ENCODE results near the gene CDH23.

DNA sequence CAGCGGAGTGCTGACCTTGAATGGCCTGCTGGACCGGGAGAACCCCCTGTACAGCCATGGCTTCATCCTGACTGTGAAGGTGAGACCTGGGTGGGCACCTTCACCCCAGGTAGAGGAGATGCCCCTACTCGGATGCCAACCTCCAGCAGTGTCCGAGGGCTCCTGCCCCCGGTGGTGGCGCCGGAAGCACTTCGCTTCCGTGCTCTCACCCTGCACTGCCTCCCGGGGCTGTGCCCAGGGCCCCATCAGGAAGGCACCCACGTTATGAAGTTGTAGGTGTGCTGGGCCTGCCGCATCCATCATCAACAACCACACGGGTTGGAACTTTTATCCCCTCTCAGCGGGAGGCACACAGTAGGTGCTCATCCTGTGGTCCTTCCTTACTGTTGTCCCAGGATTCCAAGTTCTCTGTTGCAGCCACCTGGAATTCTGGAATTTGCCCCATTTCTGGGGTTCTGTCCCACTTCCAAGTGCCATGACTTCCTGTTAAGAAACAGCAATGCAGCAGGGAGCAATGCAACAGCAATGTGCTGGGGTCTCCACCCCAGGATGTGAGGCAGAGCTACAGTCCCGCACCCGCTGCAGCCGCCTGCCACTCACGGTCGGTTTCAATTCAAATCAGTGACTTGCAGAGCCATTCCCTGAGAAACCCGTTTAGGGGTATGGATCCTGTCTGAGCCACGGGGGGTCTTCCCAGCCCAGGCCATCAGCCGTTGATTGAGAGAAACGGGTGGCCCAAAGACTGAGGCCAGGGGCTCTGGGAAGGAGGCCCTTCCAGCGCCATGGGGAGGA lies 219.0 kb downstream of the CDH23 start:
- TF ChIP-seq CBFB (IDR thresholded peaks at IDR 0.05; ENCODE audit: low read depth) (no peak), SP1 (IDR thresholded peaks at IDR 0.05; ENCODE audit: low read depth, low read length) (no peak), ZZZ3 (IDR thresholded peaks at IDR 0.05; ENCODE audit: control insufficient read depth, insufficient read length, low read depth) (no peak)
- TF ChIP-seq, protein P1, sequence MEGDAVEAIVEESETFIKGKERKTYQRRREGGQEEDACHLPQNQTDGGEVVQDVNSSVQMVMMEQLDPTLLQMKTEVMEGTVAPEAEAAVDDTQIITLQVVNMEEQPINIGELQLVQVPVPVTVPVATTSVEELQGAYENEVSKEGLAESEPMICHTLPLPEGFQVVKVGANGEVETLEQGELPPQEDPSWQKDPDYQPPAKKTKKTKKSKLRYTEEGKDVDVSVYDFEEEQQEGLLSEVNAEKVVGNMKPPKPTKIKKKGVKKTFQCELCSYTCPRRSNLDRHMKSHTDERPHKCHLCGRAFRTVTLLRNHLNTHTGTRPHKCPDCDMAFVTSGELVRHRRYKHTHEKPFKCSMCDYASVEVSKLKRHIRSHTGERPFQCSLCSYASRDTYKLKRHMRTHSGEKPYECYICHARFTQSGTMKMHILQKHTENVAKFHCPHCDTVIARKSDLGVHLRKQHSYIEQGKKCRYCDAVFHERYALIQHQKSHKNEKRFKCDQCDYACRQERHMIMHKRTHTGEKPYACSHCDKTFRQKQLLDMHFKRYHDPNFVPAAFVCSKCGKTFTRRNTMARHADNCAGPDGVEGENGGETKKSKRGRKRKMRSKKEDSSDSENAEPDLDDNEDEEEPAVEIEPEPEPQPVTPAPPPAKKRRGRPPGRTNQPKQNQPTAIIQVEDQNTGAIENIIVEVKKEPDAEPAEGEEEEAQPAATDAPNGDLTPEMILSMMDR (IDR thresholded peaks at IDR 0.05 in 2 of 3, conservative IDR thresholded peaks at IDR 0.05 in 1 of 3; ENCODE audit: control insufficient read depth in 2 of 3, extremely low read depth in 1 of 3, insufficient read depth in 1 of 3, low read depth in 3 of 3, low read length in 3 of 3) = no peak

All from GM12878 (cell line).